GDM1 (cell line): ENCODE results near the gene ANO9.
"Not testable (repeated sequence)": the region's sequence is repeated elsewhere in the genome, so short reads cannot be mapped to it uniquely, and the experiment has no call there.

Experiments
- DNase-seq: peaks from one replicate; lab custom pipeline; 2025; lab: John Stamatoyannopoulos, UW

ANO9 gene

GRCh38 chr11:452203-452744, 10.5 kb upstream of the ANO9 start:
- DNase-seq = no peak

- DNase-seq = no peak
Measured at GRCh38 chr11:451738-452137, 9.9 kb upstream of the ANO9 start.

GRCh38 chr11:450809-451451, 9.1 kb upstream of the ANO9 start:
- DNase-seq = peak; percentile 48

GRCh38 chr11:449889-450808, 8.3 kb upstream of the ANO9 start, which contains the start of gene PTDSS2:
Gene PTDSS2, plus strand, starts transcription at chr11:450279. Its CDS starts 177 bp downstream, at chr11:450456.
- DNase-seq = peak; percentile 95

- peak; percentile 85 for DNase-seq
Measured at GRCh38 chr11:447923-448731, 6.3 kb upstream of the ANO9 start.

GRCh38 chr11:446891-447290, 5.1 kb upstream of the ANO9 start:
- DNase-seq = no peak

- no peak for DNase-seq
Measured at GRCh38 chr11:445765-446588, 4.2 kb upstream of the ANO9 start.

GRCh38 chr11:444396-445144, 2.8 kb upstream of the ANO9 start:
- no peak for DNase-seq

DNA sequence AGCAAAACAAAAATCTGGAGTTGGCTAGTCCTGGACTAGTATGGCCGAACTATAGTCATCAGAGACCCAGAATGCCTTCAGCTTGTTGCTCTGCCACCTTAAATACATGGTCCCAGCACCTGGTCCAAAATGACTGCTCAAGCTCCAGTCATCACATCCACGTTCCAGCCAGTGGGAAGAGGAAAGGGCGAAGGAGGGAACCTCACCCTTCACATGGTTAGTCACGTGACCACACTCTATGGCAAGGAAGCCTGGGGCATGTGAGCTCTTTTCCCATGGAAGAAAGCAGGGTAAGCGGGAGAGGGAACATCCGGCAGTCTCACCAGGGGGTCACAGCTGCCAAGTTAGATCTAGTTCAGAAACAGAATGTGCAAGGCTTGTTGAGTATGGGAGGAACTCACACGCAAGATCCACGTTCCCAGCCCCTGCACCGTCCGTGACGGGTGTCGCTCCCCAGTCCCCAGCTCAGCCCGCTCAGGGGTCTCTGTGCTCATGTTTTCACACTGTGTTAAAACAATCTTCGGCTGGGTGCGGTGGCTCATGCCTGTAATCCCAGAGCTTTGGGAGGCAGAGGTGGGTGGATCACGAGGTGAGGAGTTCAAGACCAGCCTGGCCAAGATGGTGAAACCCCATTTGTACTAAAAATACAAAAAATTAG, 1.9 kb upstream of the ANO9 start:
- DNase-seq = no peak

DNA sequence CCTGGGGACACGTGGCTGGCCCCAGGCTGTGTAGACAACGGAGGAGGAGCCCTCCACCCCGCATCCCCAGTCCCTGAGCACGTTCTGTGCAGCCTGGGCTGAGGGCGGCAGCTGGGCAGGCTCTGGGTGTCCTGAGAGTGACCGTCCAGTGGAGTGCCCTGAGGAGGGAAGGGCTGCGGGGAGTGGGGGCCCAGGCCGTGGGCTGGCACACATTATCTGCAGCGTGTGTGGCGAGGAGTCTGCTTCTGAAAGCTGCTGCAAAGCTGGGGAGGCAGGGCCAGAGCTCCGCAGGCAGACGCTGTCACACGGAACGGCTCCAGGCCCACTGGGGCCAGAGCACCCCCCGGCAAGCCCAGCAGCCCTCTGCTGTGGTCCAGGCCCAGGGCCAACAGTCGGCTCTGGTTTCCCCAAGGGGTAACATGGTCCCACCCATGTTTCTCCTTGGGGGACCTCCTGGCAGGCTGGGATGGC, 835 bp upstream of the ANO9 start:
- no peak for DNase-seq

GRCh38 chr11:441043-441417, 781 bp downstream of the ANO9 start:
- no peak for DNase-seq

DNA sequence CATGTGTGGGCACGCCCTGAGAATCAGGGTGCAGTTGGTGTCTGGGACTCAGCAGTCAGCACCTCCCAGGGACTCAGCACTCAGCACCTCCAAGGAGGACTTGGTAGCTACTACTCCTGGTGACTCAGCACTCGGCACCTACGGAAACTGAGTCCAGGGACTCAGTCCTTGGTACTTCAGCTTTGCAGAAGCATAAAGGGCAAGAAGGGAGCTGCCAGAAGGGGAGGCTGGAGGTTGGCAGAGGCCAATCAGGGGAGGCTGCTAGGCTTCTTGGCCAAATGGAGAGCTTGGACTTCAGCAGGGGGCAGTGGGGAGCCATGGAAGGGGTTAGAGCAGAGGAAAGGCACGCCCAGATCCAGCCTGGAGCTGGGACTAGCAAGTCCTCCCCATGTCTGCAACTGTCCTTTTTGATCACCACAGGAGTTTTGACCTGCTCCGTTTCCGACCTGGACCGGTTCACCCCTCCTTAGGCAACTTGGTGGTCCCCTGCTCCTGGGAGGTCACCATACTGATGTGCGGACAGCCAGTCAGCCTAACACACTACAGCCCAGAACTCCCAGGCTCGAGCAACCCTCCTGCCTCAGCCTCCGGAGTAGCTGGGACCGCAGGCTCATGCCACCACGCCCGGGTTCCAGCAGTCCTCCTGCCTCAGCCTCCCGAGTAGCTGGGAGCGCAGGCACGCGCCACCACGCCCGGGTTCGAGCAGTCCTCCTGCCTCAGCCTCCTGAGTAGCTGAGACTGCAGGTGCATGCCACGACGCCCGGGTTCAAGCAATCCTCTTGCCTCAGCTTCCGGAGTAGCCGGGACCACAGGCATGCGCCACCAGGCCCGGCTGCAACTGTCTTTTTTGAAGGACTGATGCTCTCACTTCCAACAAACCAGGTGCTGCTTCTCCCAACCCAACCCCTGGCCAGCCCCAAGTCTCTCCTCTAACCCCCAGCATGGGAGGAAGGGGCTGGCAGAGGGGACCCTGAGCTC, 1.5 kb downstream of the ANO9 start:
- no peak for DNase-seq

- no peak for DNase-seq
Measured at GRCh38 chr11:439315-440064, 2.3 kb downstream of the ANO9 start.

- no peak for DNase-seq
Measured at GRCh38 chr11:438101-438844, 3.5 kb downstream of the ANO9 start.

DNA sequence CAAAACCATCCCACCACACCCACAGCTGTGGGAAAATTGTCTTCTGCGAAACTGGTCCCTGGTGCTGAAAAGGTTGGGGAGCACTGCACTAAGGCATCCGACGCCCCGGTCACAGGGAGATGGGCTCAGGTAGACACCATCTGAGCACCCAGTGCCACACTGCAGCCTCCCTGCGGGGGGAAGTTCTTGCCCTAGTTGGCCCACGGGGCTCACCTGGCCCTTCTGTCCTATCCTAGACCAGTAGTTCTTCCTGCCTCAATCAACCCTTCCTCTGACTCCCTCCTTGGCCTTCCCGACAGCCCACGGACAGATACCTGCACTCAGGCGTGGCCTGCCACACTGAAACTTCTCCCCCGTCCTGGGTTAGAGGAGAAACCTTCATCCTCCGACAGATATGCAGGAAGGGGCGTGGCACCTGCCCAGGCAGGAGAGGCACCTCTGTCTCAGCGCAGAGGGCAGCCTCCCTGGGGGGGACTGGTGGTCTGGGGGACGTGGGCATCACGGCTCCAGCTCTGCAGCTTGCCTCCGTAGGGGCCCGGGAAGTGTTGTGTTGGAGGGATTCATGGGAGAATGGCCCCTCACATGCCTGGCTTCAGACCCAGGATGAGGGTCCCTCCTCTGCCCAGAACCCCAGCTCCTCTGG, 4.5 kb downstream of the ANO9 start:
- no peak for DNase-seq

DNA sequence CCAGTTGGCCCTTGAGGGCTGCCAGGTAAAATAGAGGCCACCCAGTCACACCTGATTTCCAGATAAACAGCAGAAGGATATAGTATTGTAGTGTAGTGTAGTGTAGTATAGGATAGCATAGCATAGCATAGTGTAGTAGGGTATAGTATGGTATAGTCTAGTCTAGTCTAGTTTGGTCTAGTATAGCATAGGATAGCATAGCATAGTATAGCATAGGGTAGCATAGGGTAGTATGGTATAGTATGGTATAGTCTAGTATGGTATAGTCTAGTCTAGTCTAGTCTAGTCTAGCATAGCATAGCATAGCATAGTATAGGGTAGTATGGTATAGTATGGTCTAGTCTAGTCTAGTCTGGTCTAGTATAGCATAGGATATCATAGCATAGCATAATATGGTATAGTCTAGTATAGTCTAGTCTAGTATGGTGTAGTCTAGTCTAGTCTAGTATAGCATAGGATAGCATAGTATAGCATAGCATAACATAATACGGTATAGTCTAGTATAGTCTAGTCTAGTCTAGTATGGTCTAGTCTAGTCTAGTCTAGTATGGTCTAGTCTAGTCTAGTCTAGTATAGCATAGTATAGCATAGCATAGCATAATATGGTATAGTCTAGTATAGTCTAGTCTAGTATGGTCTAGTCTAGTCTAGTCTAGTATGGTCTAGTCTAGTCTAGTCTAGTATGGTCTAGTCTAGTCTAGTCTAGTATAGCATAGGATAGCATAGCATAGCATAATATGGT, 6.6 kb downstream of the ANO9 start:
- DNase-seq = not testable (repeated sequence)
